ENCODE data around the gene ABHD18.
"Not testable (repeated sequence)": the region's sequence is repeated elsewhere in the genome, so short reads cannot be mapped to it uniquely, and the experiment has no call there.

Gene ABHD18

GRCh38 chr4:128029907-128030306 lies 64.7 kb downstream of the ABHD18 start:
- Histone ChIP-seq H3K4me3 (no peak overlapping the region), H3K36me3 (peaks cover 72% of the 10 kb centered on the region), H3K4me1 (no peaks in the 10 kb centered on the region)

GRCh38 chr4:128031756-128032384 lies 66.7 kb downstream of the ABHD18 start:
- no peak for TF ChIP-seq Cebpa-rat (IDR thresholded peaks at IDR 0.05)
- H3K27me3 ChIP-seq, result no peaks in the 10 kb centered on the region

More at GRCh38 chr4:128029907-128030306, 64.7 kb downstream of the ABHD18 start:
- Histone ChIP-seq H3K4me2 (no peak overlapping the region), H4K20me1 (no peaks in the 10 kb centered on the region), H3K27me3 (no peaks in the 10 kb centered on the region), H3K9me3 (peaks cover 4% of the 10 kb centered on the region), H3K9ac (no peak overlapping the region), H3K27ac (no peak overlapping the region)
- TF ChIP-seq Cebpa-rat (IDR thresholded peaks at IDR 0.05), result no peak

DNA sequence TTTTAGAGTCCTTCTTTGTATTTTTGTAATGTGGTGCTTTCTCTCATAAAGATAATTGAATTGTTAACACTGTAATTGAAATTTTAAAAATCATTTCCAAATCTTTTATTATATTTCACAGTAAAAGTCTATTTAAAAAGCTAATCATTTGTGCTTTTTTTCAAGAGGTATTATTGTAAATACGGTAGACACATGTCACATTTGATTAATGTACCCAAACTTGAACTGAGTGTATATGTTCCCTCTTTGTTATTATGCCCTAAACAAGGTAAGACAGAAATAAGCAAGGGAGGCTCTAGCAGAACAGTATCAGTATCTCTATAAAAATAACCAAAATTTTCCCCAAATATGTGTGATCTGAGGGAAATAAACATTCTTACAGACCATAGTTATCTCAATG lies 74.4 kb downstream of the ABHD18 start:
- no peaks in the 10 kb centered on the region for H3K9me3 ChIP-seq
- H3K4me2 ChIP-seq, result no peak overlapping the region
- TF ChIP-seq Cebpa-rat (IDR thresholded peaks at IDR 0.05), result no peak
- no peaks in the 10 kb centered on the region for H3K4me1 ChIP-seq
- no peak overlapping the region for H3K4me3 ChIP-seq
- H3K27me3 ChIP-seq, result no peaks in the 10 kb centered on the region
- no peak overlapping the region for H3K9ac ChIP-seq
- H4K20me1 ChIP-seq, result no peaks in the 10 kb centered on the region
- H3K27ac ChIP-seq, result no peak overlapping the region
- peaks cover 8% of the 10 kb centered on the region; the same call in 1 of the 2 replicates for H3K36me3 ChIP-seq

More at GRCh38 chr4:128031756-128032384, 66.7 kb downstream of the ABHD18 start:
- H3K4me1 ChIP-seq, result no peaks in the 10 kb centered on the region
- H3K4me2 ChIP-seq, result no peak overlapping the region
- H3K4me3 ChIP-seq, result no peak overlapping the region
- peaks cover 63% of the 10 kb centered on the region for H3K36me3 ChIP-seq
- no peak overlapping the region for H3K9ac ChIP-seq
- H3K27ac ChIP-seq, result no peak overlapping the region
- no peaks in the 10 kb centered on the region for H4K20me1 ChIP-seq
- no peaks in the 10 kb centered on the region for H3K9me3 ChIP-seq

DNA sequence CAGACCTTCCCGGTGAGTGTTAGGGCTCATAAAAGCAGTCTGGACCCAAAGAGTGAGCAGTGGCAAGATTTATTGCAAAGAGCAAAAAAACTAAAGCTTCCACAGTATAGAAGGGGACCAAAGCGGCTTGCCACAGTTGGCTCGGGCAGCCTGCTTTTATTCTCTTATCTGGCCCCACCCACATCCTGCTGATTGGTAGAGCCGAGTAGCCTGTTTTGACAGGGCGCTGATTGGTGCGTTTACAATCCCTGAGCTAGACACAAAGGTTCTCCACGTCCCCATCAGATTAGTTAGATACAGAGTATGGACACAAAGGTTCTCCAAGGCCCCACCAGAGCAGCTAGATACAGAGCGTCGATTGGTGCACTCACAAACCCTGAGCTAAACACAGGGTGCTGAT lies 81.8 kb downstream of the ABHD18 start:
- not testable (repeated sequence) for H3K4me2 ChIP-seq, H3K27me3 ChIP-seq, H3K36me3 ChIP-seq, H3K9me3 ChIP-seq, H3K4me3 ChIP-seq, H4K20me1 ChIP-seq, H3K4me1 ChIP-seq, H3K27ac ChIP-seq, H3K9ac ChIP-seq

GRCh38 chr4:128047514-128047913 lies 82.3 kb downstream of the ABHD18 start:
- not testable (repeated sequence) for H3K27me3 ChIP-seq, H3K4me1 ChIP-seq, H3K27ac ChIP-seq, H3K36me3 ChIP-seq, H3K4me3 ChIP-seq, H3K9me3 ChIP-seq, H3K9ac ChIP-seq, H3K4me2 ChIP-seq, H4K20me1 ChIP-seq

DNA sequence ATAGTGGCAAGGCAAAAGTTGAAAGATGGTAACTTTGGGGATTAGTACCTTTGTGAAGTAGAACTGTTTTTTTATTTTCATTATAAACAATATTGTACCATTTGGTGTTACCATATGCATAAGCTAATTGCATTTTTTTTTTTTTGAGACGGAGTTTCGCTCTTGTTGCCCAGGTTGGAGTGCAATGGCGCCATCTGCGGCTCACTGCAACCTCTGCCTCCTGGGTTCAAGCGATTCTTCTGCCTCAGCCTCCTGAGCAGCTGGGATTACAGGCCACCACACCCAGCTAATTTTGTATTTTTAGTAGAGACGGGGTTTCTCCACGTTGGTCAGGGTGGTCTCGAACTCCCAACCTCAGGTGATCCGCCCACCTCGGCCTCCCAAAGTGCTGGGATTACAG lies 86.0 kb downstream of the ABHD18 start:
- not testable (repeated sequence) for H3K9me3 ChIP-seq, H3K4me1 ChIP-seq, H4K20me1 ChIP-seq, H3K9ac ChIP-seq, H3K4me2 ChIP-seq, H3K36me3 ChIP-seq, H3K4me3 ChIP-seq, H3K27ac ChIP-seq, H3K27me3 ChIP-seq

- H3K9ac ChIP-seq, H3K4me1 ChIP-seq, H3K4me2 ChIP-seq, H3K27me3 ChIP-seq, H4K20me1 ChIP-seq, H3K27ac ChIP-seq, H3K4me3 ChIP-seq, H3K9me3 ChIP-seq, H3K36me3 ChIP-seq: not testable (repeated sequence)
Observed at GRCh38 chr4:128054907-128055306, 89.7 kb downstream of the ABHD18 start.

DNA sequence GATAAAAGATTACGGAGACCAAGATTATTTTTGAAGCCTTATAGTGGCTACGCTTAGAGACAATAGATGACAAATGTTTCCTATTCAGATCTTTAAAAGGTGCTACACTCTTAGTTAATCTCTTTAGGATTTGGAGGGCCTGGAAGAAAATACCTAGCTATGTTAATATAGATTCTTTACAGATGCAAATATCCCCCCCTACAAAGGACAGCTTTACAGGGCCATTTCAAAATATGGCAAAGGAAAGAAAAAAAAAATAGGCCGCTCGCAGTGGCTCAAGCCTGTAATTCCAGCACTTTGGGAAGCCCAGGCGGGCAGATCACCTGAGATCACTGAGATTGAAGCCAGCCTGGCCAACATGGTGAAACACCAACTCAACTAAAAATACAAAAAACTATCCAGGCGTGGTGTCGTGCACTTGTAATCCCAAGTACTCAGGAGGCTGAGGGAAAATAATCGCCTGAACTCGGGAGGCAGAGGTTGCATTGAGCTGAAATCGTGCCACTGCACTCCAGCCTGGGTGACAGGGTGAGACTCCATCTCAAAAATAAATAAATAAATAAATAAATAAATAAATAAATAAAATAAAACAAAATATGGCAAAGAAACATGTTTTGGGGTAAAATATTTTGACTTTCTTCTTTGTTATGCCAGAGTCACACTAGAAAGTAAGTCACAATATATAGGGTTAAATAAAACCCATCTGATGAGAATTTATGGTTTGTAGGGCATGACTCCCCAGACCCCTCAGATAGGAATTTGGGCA lies 90.4 kb downstream of the ABHD18 start:
- H3K4me3 ChIP-seq, H3K9ac ChIP-seq: not testable (repeated sequence)

GRCh38 chr4:128056396-128056795 lies 91.2 kb downstream of the ABHD18 start:
- no peak for TF ChIP-seq Cebpa-rat (IDR thresholded peaks at IDR 0.05)
- H3K27me3 ChIP-seq, result no peaks in the 10 kb centered on the region
- H3K27ac ChIP-seq, result no peak overlapping the region
- H3K9ac ChIP-seq, result no peak overlapping the region
- H3K4me3 ChIP-seq, result no peak overlapping the region
- H3K4me2 ChIP-seq, result no peak overlapping the region
- no peaks in the 10 kb centered on the region for H4K20me1 ChIP-seq
- no peaks in the 10 kb centered on the region for H3K9me3 ChIP-seq
- no peaks in the 10 kb centered on the region for H3K36me3 ChIP-seq
- H3K4me1 ChIP-seq, result peaks cover 8% of the 10 kb centered on the region

More for the DNA sequence above, 90.4 kb downstream of the ABHD18 start:
- H3K9me3 ChIP-seq, H3K4me1 ChIP-seq, H3K4me2 ChIP-seq, H3K27ac ChIP-seq, H3K27me3 ChIP-seq, H3K36me3 ChIP-seq, H4K20me1 ChIP-seq: not testable (repeated sequence)

GRCh38 chr4:128060121-128060698 lies 95.0 kb downstream of the ABHD18 start:
- Histone ChIP-seq H3K4me1 (peaks cover 21% of the 10 kb centered on the region), H3K4me2 (peak overlapping the region; percentile 90), H3K27ac (peak overlapping the region; percentile 97), H4K20me1 (peaks cover 36% of the 10 kb centered on the region), H3K27me3 (no peaks in the 10 kb centered on the region), H3K9me3 (no peaks in the 10 kb centered on the region), H3K9ac (peak overlapping the region; percentile 96), H3K4me3 (peak overlapping the region; percentile 95), H3K36me3 (no peaks in the 10 kb centered on the region)
- TF ChIP-seq Cebpa-rat (IDR thresholded peaks at IDR 0.05), result no peak
